Measurements from ENCODE around the gene TOR2A.
"Not testable (repeated sequence)": the region's sequence is repeated elsewhere in the genome, so short reads cannot be mapped to it uniquely, and the experiment has no call there.

The TOR2A gene

GRCh38 chr9:127768698-127769097 lies 33.6 kb upstream of the TOR2A start:
- no peak for DNase-seq (ENCODE audit: low read depth)

DNA sequence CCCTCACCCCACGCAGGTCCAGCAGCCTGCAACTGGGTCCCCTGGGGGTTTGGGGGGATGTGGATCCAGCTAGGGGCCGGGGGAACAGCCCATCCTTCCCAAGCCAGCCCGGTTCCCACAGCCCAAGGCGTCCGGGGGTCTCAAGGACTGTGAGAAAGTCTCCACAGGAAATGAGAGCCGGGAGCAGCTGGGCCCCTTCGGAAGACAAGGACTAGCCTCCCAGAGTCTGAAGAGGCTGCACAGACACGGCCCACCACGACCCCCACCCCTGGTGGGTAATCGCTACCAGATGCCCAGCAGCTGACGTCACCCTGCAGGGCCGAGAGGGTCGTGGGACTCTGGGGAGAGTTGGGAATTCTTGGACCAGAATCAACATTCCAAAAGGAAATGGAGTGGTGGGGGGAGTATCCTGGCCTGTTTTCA lies 32.8 kb upstream of the TOR2A start:
- no peak for DNase-seq (ENCODE audit: low read depth)

DNA sequence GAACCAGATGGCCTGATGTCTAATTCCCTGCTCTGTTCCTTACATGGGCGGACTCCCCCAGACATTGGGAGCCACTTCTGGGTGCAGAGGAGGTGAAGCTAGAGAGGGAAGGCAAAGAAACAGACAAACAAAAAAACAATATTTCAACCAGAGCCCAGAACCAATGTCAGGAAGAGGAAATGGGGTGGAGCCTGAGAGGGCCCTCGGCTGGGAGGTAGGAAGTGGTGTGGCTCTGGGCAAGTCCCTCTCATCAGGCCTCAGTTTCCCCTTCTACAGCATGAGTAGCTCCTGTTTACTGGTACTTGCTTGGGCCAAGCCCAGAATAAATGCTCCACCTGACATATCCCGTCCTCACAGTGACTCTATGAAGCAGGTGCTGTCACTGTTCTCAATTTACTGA lies 32.3 kb upstream of the TOR2A start:
- DNase-seq (ENCODE audit: low read depth), result no peak

- DNase-seq (ENCODE audit: low read depth), result no peak
These were observed 30.3 kb upstream of the TOR2A start for GRCh38 chr9:127765418-127765817.

GRCh38 chr9:127763918-127764384 lies 28.9 kb upstream of the TOR2A start:
- DNase-seq (ENCODE audit: low read depth), result no peak

GRCh38 chr9:127762111-127762676 lies 27.1 kb upstream of the TOR2A start:
- no peak for DNase-seq (ENCODE audit: low read depth)

DNA sequence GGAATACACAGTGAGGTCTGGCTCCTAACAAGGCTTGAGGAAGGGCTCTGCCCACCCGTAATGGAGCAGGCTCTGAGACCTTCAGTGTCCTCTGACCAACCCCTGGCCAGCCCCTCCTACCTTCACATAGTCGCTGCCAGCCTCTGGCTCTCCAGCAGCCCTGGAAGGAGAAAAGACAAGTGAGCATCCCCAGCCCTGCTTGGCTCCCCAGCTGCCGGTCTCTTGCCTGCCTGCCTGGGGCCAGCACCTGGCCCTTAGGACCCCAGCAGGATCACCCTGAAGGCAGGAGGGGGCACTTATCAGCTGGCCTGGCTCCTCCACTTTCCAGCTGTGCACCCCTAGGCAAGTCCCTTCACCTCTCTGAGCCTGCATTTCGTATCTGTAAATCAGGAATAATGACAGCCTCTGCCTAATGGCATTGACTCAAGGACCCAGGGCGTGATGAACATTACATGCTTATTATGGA lies 26.4 kb upstream of the TOR2A start:
- no peak for DNase-seq (ENCODE audit: low read depth)

- no peak for DNase-seq (ENCODE audit: low read depth)
These were observed 26.0 kb upstream of the TOR2A start for GRCh38 chr9:127761061-127761460.

GRCh38 chr9:127758843-127759242 lies 23.7 kb upstream of the TOR2A start:
- DNase-seq (ENCODE audit: low read depth), result no peak

DNA sequence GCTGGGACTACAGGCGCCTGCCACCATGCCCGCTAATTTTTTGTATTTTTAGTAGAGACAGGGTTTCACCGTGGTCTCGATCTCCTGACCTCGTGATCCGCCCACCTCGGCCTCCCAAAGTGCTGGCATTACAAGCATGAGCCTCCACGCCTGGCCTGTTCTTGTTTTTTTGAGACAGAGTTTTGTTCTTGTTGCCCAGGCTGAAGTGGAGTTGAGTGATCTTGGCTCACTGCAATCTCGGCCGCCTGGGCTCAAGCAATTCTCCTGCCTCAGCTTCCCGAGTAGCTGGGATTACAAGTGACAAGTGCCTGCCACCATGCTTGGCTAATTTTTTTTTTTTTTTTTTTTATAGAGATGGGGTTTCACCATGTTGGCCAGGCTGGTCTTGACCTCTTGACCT lies 21.7 kb upstream of the TOR2A start:
- DNase-seq (ENCODE audit: low read depth), result not testable (repeated sequence)

- no peak for DNase-seq (ENCODE audit: low read depth)
These were observed 21.1 kb upstream of the TOR2A start for GRCh38 chr9:127756233-127756632.

DNA sequence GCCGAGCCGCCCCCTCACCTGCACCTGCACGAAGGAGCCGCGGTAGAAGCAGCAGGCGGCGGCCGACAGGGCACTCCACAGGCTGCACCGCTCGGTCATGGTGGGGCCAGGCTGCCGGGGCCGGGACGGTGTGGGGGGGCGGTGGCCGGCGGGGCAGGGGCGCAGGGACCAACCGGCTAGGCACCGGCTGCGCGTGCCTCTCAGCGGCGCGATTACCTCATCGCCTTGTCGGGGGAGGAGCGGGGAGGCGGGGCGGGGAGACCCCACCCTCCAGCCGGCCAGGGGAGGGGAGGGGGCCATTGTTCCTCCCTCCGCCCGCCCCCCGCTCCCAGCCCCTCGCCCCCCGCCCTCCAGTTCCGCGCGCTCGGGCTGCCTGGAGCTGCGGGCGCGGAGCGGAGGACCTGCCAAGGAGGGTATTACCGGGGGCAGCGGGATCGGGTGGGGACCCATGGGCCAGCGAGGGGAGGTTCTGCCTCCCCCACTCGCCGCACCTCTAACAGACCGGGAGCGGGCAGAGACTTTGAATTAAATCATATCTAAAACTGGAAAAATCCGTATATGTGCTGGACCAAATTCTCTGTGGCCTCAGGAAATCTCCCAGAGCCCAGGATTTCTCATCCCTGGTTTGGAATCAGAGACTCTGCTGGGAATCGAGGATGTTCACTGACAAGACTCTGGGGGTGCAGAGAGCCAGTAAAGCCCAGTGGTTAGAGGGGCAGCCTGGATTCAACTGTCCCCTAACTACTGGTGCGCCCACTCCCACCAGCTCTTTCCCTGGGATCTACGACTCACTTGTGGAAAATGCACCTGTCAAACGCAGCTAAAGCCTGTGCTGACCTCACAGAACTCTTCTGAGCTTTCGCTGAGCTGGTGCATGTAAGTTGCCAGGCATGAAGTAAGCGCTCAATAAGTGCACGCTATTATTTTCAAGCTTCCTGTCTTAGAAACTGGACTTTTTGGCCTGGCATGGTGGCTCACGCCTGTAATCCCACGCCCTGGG lies 20.3 kb upstream of the TOR2A start:
- DNase-seq (ENCODE audit: low read depth), result no peak

DNA sequence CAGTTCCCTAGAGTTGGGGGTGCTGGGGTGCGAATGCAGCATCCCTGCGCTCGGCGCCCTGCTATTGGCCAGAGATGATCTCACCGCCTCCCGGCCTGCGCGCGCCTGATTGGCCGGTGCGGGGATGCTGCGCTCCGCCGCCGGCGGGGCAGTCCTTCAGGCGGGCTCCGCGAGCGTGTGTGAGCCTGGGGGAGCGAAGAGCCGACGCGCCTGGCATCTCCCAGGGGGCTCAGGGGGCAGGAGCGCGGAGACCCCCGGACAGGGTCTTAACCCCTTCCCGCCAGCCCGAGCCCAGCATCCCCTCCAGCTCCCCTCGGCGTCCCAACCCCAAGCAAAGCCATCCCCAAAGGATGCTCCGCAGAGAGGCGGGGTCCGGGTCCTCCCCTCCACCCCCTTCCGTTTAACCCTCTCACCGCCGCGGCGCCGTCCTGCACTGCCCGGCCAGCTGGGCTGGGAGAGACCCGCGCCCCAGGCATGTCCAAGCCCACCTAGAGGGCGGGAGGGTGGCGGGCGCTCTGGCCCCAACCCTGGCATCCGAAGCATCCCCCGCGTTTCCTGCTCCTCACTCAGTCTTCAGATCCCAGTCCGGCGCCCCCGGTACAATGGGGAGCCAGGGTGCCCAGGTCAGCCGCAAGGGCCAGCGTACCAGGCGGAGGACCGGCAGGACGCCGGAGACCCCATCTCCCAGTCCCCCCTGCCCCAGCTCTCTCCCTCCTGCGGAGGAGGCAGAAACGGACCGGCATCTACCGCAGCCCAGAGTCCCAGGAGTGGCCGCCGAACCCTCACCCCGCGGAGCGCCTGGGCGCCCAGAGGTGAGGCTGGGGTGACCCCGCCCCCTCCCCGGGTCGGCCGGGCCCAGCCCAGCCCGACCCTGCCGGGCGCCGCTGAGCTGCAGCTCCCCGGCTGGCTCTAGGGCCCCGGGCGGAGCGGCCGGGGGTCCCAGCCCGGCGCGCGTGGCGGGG lies 19.3 kb upstream of the TOR2A start:
- DNase-seq (ENCODE audit: low read depth), result no peak

- DNase-seq (ENCODE audit: low read depth), result no peak
These were observed 18.5 kb upstream of the TOR2A start for GRCh38 chr9:127753622-127754021.

DNA sequence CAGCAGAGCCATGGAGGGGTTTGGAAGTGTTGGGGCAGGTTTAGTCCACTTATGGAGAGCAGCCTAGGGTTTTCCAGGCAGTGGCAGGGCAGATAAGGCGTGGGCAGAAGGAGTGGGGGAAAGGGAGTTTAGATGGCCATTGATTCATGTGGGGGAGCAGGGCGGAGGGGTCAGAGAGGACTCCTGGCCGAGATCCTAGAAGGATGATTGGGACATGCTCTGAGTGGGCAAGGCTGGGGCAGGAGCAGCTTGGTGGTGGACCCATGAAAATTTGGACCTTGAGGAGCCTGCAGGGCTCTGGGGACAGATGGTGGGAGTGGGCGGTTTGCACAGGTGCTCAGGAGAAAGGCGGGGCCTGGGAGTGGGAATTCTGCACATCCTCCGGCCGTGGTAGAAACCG lies 18.1 kb upstream of the TOR2A start:
- DNase-seq (ENCODE audit: low read depth), result no peak

GRCh38 chr9:127751269-127752054 lies 16.4 kb upstream of the TOR2A start:
- no peak for DNase-seq (ENCODE audit: low read depth)

- no peak for DNase-seq (ENCODE audit: low read depth)
These were observed 14.1 kb upstream of the TOR2A start for GRCh38 chr9:127749090-127749787.

- no peak for DNase-seq (ENCODE audit: low read depth)
These were observed 12.0 kb upstream of the TOR2A start for GRCh38 chr9:127746959-127747569.

DNA sequence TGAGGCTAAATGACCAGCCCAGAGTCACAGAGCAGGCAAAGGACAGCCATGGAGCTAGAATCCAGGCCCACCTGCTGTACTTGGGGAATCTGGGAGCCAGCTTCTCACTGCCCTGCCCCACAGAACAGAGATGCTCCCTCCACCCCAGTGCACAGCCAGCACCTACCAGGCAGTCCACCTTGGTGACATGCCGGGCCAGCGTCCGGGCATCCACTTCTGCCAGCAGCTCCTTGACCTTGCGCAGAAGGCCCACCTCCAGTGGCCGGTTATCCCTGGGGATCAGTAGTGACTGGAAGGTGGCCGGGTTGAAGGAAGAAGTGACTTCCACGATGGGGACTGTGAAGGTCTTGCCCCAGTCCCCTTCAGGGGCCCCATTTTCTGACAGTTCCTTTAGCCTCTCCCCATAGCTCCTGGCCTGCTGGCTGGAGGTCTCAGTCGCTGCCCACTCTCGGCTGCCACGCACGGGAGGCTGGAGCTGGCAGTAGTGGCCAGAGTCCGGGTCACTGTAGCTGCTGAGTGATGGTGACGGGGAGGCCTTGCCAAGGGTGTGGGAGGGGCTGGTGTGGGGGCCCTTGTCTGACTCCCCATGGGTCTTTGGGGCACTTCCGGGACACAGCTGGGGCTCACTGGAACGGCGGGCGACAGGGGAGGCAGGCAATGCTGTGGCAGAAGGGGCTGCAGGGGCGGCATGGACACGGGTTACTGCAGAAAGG lies 9.5 kb upstream of the TOR2A start:
- no peak for DNase-seq (ENCODE audit: low read depth)

Data from HS-27A (cell line).